Gastrocnemius medialis (tissue), 4 donors: ENCODE results near the gene MARCHF3.

ENCODE experiments used
- POLR2A ChIP-seq, 2 donors: fragments of 450-650 bp; IDR thresholded peaks; one replicate each; pipeline ENCODE4 v1.6.1; 2017; ENCODE audit warnings: antibody characterized with exemption in 2 of 2, mild to moderate bottlenecking in 2 of 2, moderate library complexity in 2 of 2
- TF ChIP-seq, protein P1 (sequence below), 5 experiments: fragments of 450-650 bp in 3 of 5; fragments of 200-600 bp in 2 of 5; sonication (generic) in 2 of 5; IDR thresholded peaks in 4 of 5; conservative IDR thresholded peaks in 1 of 5; 1 replicate in 4 of 5; 2 replicates in 1 of 5; pipeline ENCODE4 v1.5.1; 2016 to 2019; ENCODE audit warnings: antibody characterized with exemption in 5 of 5, mild to moderate bottlenecking in 3 of 5, moderate library complexity in 3 of 5

DNA sequence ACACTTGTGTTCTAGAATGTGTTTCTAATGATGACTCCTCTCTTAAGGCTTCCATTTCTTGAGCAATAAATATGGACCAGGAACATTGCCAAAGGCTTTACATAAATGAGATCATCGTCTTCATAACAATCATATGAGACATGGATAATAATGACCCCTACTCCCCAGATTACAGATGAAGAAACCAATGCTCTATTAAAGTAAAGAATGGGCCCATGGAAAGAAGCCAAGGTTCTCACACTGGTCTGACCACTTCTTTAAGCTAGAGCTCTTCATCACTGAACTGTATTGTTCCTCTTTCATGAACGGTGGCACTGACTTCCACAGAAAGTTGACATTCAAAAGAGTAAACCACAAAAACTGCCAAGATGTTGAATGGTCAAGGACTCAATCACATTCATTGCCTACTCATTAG lies 65.3 kb downstream of the MARCHF3 start:
- TF ChIP-seq, protein P1, sequence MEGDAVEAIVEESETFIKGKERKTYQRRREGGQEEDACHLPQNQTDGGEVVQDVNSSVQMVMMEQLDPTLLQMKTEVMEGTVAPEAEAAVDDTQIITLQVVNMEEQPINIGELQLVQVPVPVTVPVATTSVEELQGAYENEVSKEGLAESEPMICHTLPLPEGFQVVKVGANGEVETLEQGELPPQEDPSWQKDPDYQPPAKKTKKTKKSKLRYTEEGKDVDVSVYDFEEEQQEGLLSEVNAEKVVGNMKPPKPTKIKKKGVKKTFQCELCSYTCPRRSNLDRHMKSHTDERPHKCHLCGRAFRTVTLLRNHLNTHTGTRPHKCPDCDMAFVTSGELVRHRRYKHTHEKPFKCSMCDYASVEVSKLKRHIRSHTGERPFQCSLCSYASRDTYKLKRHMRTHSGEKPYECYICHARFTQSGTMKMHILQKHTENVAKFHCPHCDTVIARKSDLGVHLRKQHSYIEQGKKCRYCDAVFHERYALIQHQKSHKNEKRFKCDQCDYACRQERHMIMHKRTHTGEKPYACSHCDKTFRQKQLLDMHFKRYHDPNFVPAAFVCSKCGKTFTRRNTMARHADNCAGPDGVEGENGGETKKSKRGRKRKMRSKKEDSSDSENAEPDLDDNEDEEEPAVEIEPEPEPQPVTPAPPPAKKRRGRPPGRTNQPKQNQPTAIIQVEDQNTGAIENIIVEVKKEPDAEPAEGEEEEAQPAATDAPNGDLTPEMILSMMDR (IDR thresholded peaks at IDR 0.05 in 4 of 5, conservative IDR thresholded peaks at IDR 0.05 in 1 of 5) = no peak
- no peak for TF ChIP-seq POLR2A (IDR thresholded peaks at IDR 0.05)
